ENCODE measurements around the gene NELL1.

Gene NELL1

DNA sequence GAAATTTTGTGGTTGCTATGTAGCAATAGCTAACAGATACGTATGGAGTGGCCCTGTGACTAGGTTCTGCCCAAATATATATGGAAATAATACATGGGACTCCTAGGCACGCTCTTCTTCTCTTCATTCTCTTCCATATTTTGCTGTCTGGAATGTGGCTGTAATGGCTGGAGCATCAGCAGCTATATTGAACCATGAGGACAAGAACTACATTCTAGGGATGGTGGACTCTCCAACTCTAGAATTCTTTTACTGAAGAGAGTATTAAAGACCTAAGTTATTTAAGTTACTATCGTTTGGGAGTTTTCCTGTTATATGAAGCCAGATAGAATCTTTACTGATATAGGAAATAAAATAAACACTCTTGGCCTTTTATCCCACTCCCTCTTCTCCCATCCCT lies 7.5 kb upstream of the NELL1 start:
- no peak for DNase-seq (ENCODE audit: low read depth in 2 of 3, low spot score in 2 of 3)

DNA sequence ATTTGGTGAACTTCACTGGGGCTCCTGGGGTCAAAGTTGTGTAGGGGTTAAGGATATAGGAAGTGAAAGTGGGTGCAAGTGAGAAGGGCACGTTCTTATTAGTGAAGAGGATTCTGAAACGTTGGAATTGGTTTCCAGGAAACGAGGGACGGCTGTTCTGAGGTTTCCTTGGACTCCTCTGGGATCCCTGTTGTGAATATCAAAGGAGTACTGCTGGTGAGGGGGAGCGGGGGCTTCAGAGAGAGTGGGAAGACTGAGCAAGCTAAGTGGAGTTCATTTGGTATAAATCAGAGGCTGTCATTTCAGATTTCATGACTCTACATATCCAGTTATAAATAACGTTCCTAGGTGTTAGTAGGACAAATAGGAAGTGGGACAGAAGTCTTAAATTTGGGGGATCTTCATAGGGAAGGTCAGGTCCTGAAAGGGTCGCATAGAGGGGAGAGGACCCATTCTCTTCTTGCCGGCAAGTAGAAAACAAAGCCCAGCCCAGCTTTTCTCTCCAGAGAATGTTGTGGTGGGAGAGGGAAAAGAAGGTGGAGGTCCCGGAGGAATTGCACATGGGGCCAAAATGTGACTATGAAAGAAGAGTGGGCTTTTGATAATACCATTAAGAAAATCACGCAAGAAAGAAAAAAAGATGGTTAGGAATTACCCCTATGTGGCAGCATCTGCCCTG lies 1.1 kb upstream of the NELL1 start:
- DNase-seq (ENCODE audit: low read depth in 2 of 3, low spot score in 2 of 3), result no peak

DNA sequence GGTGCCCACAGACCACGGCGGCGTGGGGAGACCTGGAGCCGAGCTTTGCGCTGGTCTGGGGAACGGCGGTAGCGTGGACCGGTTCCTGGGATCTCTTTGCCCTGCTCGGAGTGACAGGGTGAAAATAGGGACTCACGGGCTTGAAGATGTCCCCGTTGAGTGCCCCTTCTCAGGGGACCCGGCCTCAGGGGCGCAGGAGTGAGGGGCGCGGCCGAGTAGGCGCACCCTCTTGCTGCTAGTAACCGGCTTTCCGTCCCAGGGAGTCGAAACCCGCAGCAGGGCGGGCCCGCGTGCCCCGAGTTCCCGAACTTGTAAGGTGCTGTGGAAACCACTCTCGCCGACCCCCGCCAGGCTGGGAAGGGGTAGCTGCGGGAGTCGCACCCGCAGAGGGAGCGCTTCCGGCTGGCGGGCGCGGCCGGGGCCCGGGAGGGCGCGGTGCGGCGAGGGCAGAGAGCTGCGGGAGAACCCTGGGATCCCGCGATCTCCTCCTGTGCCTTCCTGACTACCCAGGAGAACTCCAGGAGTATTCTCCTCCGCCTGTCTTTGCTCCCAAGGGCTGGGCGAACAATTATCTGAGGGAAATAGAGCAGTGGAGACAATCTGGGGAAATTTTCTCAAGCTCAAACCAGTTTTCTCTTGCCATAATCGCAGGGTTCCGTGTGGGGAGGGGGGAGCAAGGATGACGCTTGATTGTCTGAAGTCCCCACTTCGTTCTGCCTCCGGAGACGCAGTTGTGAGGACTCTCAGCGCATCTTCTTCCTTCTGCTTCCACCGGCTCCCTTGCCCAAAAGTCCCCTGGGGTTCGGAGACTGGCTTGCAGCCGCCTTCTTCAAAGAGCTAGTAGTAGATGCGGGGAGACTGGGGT lies 666 bp downstream of the NELL1 start:
- no peak for DNase-seq (ENCODE audit: low read depth in 2 of 3, low spot score in 2 of 3)

DNA sequence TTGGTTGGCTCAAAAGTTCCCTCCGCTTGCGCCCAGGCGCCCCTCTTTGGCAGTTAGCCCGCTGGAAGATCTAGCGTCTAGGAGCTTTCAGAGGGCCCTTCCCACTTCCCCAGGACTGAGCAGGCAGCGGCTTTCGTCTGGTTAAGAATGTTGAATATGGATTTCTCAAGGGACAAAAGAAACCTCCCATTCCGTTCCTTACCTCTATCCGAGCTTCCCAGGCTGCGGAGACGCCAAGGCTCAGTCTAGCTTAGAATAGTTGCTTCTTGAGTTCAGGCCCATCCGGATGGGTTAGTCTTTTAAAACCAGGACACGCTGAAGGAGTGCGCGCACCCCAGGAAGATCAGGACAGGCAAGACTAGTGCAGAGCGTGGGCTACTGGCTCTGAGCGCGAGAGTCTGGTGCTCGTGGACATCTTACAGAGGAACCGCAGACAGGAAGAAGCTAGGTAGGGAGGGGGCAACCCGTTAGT lies 1.6 kb downstream of the NELL1 start:
- DNase-seq (ENCODE audit: low read depth in 2 of 3, low spot score in 2 of 3), result no peak

DNA sequence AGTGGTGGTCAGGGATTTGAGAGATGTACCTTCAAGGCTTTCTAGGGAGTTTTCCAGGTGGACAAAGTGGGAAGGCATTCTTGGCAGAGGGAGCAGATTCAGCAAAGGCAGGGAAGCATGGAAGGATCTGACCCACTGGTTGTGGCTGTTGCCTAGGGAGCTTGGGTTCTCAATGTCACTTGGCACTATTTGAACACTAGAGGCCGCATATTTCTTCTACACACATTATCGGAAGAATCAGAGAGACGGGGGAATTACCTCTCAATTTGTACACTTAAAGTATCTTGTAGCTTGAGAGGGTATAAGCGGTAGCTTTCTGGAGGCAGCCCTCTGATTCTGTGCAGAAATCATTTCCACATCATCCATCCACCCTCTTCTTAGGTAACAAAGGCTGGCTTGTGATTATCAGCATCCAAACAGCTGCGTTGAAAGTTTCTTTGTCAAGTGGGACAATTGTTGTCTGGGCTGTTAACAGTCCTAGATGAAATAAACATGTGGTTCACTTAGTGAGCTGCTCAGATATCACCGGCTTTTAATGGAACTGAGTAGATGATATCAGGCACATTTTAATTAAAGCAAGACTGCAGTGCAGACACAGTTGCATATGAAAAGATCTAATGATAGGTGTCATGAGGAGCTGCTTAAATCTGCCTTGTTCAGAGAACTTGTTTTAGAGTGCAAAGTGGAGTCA lies 2.6 kb downstream of the NELL1 start:
- no peak for DNase-seq (ENCODE audit: low read depth in 2 of 3, low spot score in 2 of 3)

DNA sequence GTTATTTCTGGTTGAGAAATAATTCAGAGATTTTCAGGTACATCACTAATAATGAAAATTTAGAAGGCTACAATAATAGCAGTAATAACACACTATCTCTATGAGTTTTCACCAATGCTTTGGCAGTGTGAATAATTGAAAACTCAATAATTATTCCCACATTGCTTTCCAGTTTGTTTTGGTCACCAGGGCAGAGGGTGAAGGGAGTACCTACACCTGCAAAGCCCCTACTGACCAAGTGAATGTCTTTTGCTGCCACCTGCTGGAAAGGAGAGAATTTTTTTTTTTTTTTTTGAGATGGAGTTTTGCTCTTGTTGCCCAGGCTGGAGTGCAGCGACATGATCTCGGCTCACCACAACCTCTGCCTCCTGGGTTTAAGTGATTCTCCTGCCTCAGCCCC lies 3.2 kb downstream of the NELL1 start:
- DNase-seq (ENCODE audit: low read depth in 2 of 3, low spot score in 2 of 3), result no peak

DNA sequence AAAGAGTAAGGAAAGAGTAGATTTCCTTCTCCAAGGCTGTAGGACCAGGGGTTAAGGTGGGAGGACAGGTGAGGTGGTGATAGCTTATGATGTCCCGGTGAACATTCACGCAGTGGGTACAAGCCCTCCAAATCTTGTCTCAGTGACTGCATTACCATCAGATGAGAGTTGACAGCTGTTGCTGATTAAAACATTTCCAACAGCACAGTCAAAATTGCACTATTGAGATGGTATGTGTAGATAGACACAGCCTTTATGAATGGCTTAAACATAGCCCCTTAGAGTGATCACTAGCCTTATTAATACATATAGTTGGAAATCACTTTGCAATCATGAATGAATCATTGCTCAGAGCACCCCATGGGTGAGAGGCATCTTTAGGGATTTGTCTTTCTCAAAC lies 7.3 kb downstream of the NELL1 start:
- no peak for DNase-seq (ENCODE audit: low read depth in 2 of 3, low spot score in 2 of 3)

DNA sequence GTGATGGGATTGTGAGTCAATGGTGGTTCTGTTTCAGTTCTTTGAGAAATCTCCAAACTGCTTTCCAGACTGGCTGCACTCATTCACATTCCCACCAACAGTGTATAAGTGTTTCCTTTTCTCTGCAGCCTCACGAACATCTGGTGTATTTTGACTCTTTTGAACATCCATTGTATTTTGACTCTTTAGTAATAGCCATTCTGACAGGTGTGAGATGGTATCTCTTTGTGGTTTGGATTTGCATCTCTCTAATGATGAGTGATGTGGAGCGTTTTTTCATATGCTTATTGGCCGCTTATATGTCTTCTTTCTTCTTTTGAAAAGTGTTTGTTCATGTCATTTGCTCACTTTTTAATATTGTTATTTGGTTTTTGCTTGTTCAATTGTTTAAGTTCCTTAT lies 19.4 kb downstream of the NELL1 start:
- no peak for DNase-seq (ENCODE audit: low read depth in 2 of 3, low spot score in 2 of 3)

DNA sequence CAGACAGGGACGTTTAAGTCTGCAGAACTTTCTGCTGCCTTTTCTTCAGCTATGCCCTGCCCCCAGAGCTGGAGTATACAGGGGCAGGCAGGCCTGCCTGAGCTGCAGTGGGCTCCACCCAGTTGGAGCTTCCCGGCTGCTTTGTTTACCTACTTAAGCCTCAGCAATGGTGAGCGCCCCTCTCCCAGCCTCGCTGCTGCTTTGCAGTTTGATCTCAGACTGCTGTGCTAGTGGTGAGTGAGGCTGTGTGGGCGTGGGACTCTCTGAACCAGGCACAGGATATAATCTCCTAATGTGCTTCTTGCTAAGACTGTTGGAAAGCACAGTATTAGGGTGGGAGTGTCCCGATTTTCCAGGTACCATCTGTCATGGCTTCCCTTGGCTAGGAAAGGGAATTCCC lies 38.5 kb downstream of the NELL1 start:
- no peak for DNase-seq (ENCODE audit: low read depth in 2 of 3, low spot score in 2 of 3)

DNA sequence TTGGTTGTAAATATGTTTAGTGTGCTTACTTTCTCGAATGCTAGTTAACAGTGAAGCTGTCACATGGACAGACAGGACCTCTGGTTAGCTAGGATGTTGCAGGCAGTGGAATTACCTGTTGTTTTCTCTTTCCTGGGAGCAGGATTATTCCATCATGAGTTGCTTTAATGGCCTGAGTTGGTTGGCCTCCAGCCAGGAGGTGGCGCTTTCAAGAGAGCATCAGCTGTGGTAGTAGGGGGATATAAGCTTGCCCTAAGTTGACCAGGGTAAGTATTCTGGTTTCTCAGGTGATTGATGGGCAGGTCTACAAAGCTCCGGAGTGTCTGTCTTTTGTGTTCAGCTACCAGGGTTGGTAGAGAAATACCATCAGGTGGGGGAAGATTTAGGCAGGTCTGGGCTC lies 43.5 kb downstream of the NELL1 start:
- no peak for DNase-seq (ENCODE audit: low read depth in 2 of 3, low spot score in 2 of 3)

DNA sequence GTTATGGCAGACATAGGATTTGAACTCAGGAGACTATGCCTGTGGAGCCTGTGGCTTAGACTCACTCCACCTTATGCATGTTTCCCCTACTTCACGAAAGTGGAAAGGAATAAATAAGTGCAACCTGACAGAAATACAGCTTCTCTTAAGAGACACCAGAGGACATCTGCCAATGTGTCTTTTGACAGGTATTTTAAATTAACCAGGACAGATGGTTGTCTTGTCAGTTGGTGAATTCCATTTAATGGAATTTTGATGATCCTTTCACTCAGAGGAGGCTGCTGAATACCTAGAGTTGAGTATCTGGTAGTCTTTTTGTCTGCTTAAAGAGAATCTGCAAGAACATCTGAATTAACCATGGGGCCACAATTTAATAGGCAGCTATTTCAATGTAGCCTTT lies 46.1 kb downstream of the NELL1 start:
- no peak for DNase-seq (ENCODE audit: low read depth in 2 of 3, low spot score in 2 of 3)

DNA sequence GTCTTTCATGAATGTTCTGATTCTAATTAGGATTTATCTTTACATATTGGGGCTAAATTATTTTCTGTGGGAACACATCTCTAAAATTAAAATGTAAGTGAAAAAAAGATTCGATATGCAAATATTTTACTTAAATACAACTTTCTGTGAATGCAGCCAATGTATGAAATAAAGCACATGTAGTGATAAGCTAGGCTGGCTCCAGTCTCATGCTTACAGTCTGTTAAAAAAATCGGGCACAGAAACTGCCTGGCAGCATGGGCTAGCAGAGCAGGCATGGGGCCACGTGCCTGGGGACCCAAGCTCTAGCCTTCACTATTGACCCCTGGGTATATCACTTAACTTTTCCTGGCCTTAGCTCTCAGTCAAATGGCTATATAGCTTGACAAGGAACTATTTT lies 46.5 kb downstream of the NELL1 start:
- DNase-seq (ENCODE audit: low read depth in 2 of 3, low spot score in 2 of 3), result no peak

DNA sequence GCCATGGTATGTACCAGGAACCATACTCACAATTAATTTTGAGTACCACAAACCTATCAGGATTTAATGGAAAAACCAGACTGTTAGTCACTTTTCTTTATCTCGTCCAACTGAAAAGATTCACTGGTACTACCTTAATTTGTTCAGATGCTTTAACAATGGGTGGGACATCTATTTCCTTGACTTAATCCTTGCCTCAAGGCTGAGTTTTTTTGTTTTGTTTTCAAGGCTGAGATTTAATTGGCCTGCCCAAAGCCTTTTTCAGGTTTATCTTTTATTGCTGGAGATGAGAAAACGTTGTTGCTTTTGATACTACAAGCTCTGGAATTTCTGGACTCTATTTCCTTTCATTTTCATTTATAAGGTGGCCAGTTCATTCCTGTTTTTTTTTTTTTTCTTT lies 50.4 kb downstream of the NELL1 start:
- DNase-seq (ENCODE audit: low read depth in 2 of 3, low spot score in 2 of 3), result no peak

DNA sequence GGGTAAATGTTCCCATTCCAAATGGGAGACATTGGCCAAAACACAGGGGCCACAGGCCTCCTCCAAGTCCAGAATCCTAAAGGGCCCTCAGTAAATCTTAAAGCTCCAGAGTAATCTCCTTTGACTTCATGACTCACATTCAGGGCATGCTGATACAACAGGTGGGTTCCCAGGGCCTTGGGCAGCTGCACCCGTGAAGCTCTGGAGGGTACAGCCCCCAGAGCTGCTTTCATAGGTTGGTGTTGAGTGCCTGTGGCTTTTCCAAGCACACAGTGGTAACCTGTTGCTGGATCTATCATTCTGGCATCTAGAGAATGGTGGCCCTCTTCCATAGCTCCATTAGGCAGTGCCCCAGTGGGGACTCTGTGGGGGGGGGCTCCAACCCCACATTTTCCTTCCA lies 54.0 kb downstream of the NELL1 start:
- no peak for DNase-seq (ENCODE audit: low read depth in 2 of 3, low spot score in 2 of 3)

DNA sequence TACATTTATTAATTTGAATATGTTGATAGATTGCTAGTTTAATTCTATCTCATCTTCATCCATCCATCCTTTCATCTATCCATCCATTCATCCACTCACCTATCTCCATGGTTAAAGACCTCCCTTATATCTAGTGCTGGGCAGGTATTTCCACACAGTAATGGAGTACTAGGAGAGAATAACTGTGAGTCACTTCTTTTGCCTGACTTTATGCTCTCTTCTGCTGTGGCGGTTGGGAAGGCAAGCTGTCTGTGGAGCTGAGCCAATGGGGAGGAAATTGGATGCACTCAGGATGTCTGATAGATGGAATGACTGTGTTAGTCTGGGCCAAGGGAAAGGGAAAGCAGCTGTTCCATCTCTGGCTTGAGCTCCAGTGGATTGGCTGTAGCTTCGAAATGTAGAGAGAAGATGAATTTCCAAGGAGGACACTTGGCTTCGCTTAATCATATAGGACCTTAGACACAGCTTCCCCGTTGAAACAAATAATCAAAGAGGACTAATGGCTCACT lies 60.3 kb downstream of the NELL1 start:
- DNase-seq (ENCODE audit: low read depth in 2 of 3, low spot score in 2 of 3), result no peak

DNA sequence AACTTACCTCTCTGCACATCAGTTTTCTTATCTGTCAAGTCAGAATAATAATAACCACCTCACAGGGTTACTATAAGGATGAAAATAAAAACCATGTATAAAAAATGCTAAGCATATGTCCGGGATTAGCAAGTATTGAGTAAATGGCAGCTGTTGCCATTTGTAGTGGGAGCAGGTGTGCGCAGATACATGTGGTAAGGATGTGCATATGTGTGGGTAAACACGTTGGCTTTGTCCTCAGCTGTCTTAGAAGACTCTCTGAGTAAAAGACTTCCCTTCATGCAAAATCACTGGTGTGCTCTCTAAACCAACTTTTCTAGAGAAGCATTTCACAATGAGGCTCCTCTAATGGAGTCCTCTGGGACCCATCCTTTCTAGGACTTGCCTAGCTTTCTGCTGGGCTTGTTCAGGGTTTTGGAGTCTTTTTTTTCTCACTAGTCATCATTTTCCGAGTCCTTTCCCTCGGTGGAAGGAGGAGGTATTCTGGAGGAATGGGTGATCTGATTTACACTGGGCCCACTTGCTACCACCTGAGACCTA lies 62.4 kb downstream of the NELL1 start:
- no peak for DNase-seq (ENCODE audit: low read depth in 2 of 3, low spot score in 2 of 3)

DNA sequence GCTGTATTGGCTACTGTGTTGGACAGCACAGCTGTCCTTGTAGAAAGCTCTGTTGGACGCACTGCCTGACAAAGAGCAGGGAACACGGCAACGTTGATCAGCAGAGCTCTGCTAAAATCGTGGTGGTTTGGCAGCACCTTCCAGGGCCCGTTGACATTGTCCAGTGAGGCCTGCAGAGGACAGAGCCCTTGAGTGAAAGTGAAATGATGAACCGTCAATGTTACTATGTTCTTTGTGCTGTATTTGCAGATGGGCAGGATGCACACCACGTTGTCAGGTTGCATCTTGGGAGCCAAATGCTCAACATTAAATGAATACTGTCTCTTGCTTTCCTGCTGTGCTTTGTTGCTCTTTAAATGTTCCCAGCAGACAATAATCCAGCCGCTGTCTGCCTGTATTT lies 69.7 kb downstream of the NELL1 start:
- no peak for DNase-seq (ENCODE audit: low read depth in 2 of 3, low spot score in 2 of 3)

DNA sequence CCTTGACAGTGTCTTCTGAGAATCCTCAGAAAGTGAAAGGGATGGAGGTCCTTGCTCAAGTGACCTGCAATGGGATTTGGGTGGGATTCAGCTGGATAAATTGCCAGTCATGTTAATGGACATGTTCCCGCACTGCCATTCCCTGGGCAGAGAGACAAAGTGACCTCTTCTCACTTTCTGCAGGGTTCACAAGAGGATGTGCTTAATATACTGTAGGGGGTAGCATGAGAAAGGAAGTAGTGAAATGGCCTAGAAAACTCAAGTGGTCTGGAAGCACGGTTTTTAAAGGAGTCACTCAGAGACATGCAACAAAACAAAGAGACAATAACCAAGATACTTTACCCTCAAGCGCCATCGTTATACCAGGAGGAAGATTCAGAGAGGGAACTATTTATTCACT lies 70.2 kb downstream of the NELL1 start:
- no peak for DNase-seq (ENCODE audit: low read depth in 2 of 3, low spot score in 2 of 3)

DNA sequence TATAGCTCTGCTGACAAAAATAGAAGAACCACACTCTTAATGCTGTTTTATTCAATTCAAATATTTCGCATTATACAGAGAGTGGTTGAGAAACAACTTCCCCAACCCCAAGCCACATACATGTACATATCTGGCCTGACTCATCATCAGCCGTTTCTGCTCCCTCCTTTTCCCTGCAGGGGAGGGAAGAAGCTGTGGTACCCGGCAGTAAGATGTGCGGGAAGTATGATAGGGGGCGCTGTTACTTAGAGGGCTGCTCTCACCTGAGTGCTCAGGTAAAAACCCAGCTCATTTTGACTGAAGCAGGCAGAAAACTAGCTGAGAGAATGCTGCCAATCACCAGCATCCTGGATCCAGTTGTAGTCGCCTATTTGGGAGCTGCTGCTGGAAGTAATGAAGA lies 85.5 kb downstream of the NELL1 start:
- no peak for DNase-seq (ENCODE audit: low read depth in 2 of 3, low spot score in 2 of 3)

DNA sequence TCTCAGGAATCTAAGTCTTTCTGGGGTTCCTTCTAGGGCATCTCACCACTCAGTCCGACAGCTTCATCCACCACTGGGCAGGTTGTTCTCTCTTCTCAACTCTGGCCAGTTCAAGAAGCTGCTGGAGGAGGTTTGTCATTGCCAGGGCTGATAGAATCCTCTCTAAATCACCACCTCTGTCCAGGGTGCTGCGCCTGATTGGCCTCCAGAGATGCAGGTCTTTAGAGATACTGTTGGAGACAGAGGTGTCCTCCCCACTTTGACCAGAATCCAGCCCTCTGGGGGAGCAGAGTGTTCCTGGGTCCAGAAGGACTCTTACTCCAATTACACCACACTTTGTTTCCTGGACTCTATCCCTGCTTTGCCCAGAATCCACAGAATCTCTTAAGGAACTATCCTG lies 90.2 kb downstream of the NELL1 start:
- no peak for DNase-seq (ENCODE audit: low read depth in 2 of 3, low spot score in 2 of 3)

DNA sequence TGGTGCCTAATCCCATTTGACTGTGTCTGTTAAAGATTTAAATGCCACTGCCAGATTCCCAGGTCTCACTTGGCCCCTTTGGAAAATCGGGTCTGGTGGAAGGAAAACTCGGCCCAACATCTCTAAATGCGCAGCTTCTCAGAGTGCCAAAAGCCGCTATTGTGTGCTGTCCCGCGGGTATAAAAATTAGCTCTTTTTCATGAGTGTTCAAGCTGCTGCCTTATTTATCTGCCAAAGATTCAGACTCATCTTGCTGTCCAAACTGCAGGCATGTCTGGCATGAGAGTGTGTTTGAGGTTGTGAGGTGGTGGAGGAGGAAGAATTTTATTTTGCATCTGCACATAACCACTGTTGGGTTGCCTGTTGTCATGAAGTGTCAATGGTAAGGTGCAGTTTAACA lies 91.4 kb downstream of the NELL1 start:
- no peak for DNase-seq (ENCODE audit: low read depth in 2 of 3, low spot score in 2 of 3)

All from activated CD8-positive, alpha-beta memory T cell treated with anti-CD3 and anti-CD28 coated beads for 48 hours (primary cell).